Osteocyte (in vitro differentiated cells): Measurements from ENCODE around the gene PDE1A. TPM values are rescaled to one million over a fixed set of nuclear protein-coding genes. Genes with fewer than 3 reads are reported as not detected.
"Not testable (repeated sequence)": the region's sequence is repeated elsewhere in the genome, so short reads cannot be mapped to it uniquely, and the experiment has no call there.

Experiments
- DNase-seq: peaks from one replicate; pipeline ENCODE4 v3.0.0; 2021; ENCODE audit warnings: mixed read lengths; ENCODE audit not compliant: unreplicated experiment; ENCODE audit errors: extremely low spot score
- H3K27ac Mint-ChIP-seq: one replicate; pipeline ENCODE4 v1.8.0; 2021; ENCODE audit warnings: mild to moderate bottlenecking, mixed read lengths; ENCODE audit not compliant: unreplicated experiment
- H3K27me3 Mint-ChIP-seq: one replicate; pipeline ENCODE4 v1.8.0; 2021; ENCODE audit warnings: mixed read lengths; ENCODE audit not compliant: unreplicated experiment
- H3K36me3 Mint-ChIP-seq: one replicate; pipeline ENCODE4 v1.8.0; 2021; ENCODE audit warnings: mixed read lengths; ENCODE audit not compliant: unreplicated experiment
- H3K4me1 Mint-ChIP-seq: one replicate; pipeline ENCODE4 v1.8.0; 2021; ENCODE audit warnings: mixed read lengths; ENCODE audit not compliant: unreplicated experiment
- H3K4me3 Mint-ChIP-seq: one replicate; pipeline ENCODE4 v1.8.0; 2021; ENCODE audit warnings: mild to moderate bottlenecking, moderate library complexity, mixed read lengths; ENCODE audit not compliant: unreplicated experiment
- H3K9me3 Mint-ChIP-seq: one replicate; pipeline ENCODE4 v1.8.0; 2021; ENCODE audit warnings: mixed read lengths; ENCODE audit not compliant: unreplicated experiment
- total RNA-seq: library from RNA; stranded (reverse); gene quantifications from 2 replicates; pipeline ENCODE4 v1.2.1, GENCODE V29; 2021
- TF ChIP-seq, protein P1 (sequence below): fragments of 200-600 bp; sonication (generic); IDR thresholded peaks from 2 replicates; pipeline ENCODE4 v1.5.0; 2021; ENCODE audit warnings: antibody characterized with exemption, mild to moderate bottlenecking, moderate library complexity

The PDE1A gene
- total RNA-seq, 1 donor from 2014 or later = 1.8 TPM

DNA sequence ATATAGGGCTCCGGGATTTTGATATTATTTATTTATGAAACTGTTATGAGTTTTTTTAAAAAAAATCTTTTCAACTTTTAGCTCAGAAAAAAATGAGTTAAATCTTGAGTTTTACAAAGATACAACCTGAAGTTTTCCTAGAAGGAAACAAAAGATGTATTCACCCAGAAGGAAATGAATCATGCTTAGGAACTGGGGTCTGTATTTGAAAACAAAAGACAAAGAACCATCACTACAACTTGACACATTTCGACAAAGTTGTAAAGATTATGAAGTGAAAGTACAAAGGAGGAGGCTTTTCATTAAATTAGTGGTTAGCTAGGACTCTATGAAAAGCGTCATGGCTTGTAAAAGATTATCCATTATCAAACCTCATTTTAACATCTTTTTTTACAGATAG lies 143.3 kb downstream of the PDE1A start:
- Mint-ChIP-seq H3K4me1 (no peaks in the 10 kb centered on the region), H3K27ac (no peak overlapping the region), H3K36me3 (peaks cover 2% of the 10 kb centered on the region), H3K4me3 (no peak overlapping the region), H3K27me3 (no peaks in the 10 kb centered on the region), H3K9me3 (no peaks in the 10 kb centered on the region)
- no peak for DNase-seq
- TF ChIP-seq, protein P1, sequence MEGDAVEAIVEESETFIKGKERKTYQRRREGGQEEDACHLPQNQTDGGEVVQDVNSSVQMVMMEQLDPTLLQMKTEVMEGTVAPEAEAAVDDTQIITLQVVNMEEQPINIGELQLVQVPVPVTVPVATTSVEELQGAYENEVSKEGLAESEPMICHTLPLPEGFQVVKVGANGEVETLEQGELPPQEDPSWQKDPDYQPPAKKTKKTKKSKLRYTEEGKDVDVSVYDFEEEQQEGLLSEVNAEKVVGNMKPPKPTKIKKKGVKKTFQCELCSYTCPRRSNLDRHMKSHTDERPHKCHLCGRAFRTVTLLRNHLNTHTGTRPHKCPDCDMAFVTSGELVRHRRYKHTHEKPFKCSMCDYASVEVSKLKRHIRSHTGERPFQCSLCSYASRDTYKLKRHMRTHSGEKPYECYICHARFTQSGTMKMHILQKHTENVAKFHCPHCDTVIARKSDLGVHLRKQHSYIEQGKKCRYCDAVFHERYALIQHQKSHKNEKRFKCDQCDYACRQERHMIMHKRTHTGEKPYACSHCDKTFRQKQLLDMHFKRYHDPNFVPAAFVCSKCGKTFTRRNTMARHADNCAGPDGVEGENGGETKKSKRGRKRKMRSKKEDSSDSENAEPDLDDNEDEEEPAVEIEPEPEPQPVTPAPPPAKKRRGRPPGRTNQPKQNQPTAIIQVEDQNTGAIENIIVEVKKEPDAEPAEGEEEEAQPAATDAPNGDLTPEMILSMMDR = no peak

DNA sequence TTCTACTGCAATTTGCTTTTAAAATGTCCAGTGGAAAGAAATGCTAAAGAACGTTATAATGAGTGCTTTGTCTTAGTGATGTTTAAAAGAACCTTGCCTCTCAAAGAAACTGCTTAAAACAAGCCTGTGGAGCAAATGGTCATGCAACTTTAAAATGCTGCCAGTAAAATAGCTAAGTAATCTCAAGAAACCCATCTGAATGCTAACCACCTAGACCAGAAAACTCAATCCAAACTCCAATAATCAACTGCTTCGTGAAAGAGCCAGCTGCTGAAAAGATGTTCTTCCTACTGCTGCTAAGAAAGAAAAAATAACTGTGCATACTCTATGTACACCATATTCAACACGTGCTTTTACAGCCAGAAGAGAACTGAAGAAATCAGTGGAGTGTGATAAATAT lies 145.6 kb downstream of the PDE1A start:
- Mint-ChIP-seq H3K27ac (no peak overlapping the region), H3K4me1 (no peaks in the 10 kb centered on the region), H3K4me3 (no peak overlapping the region), H3K9me3 (peaks cover 19% of the 10 kb centered on the region), H3K27me3 (no peaks in the 10 kb centered on the region), H3K36me3 (peaks cover 5% of the 10 kb centered on the region)
- TF ChIP-seq, protein P1 = no peak
- no peak for DNase-seq

DNA sequence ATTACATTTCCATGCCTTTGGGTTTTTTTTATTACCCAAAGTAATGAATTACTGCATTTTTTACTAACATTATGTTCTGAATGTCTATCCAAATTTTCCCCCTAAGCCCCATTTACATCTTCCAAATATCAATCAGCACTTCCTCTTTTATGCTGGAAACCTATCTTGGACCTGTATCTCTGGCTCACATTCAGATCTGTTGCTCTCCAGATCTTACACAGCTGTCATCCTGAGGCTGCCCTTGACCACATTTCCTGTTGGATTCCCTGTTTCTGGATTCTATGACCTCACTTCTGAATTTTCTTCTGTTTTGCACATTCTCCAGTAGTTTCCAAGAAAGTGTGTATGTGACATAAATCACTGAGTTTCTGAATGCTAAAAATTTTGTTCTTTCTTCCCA lies 146.7 kb downstream of the PDE1A start:
- Mint-ChIP-seq H3K4me3 (no peak overlapping the region), H3K27me3 (no peaks in the 10 kb centered on the region), H3K27ac (no peak overlapping the region), H3K4me1 (no peaks in the 10 kb centered on the region), H3K36me3 (peaks cover 7% of the 10 kb centered on the region), H3K9me3 (peaks cover 27% of the 10 kb centered on the region)
- no peak for DNase-seq
- TF ChIP-seq, protein P1 = no peak

DNA sequence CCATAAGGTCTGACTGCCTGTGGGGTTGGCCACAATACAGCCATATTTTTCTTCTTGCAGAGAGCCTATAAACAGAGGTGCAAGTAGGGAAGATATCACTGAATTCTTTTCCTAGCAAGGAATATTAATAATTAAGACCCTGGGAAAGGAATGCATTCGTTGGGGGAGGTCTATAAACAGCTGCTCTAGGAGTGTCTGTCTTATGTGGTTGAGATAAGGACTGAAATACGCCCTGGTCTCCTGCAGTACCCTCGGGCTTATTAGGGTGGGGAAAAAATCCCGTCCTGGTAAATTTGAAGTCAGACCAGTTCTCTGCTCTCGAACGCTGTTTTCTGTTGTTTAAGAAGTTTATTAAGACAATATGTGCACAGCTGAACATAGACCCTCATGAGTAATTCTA lies 150.2 kb downstream of the PDE1A start:
- not testable (repeated sequence) for H3K27me3 Mint-ChIP-seq, H3K36me3 Mint-ChIP-seq

DNA sequence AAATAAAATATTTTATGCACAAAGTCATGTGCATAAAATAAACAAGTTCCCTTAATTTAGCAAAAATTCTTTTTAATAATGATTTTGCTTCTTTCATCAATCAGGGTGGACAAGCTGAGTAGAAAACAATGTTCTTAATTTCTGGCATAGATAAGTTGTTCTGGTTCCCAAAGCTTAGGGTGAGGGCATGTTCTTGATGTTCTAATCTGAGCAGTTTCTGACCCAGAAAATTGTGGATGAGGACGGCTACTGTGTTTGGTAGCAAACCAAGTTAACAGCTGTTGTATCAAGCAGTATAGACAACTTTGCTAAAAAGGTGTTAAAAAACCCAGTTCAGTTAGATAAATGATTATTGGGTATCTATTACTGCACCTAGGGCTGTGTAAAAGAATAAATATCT lies 158.9 kb downstream of the PDE1A start:
- H3K4me1 Mint-ChIP-seq = peaks cover 2% of the 10 kb centered on the region
- no peak for DNase-seq
- no peaks in the 10 kb centered on the region for H3K36me3 Mint-ChIP-seq
- H3K9me3 Mint-ChIP-seq = peaks cover 5% of the 10 kb centered on the region
- H3K4me3 Mint-ChIP-seq = no peak overlapping the region
- TF ChIP-seq, protein P1 = no peak
- H3K27me3 Mint-ChIP-seq = no peaks in the 10 kb centered on the region
- no peak overlapping the region for H3K27ac Mint-ChIP-seq

More for the DNA sequence above, 150.2 kb downstream of the PDE1A start:
- not testable (repeated sequence) for H3K27ac Mint-ChIP-seq, H3K4me3 Mint-ChIP-seq, H3K4me1 Mint-ChIP-seq, DNase-seq
- H3K9me3 Mint-ChIP-seq = peaks cover 41% of the 10 kb centered on the region

DNA sequence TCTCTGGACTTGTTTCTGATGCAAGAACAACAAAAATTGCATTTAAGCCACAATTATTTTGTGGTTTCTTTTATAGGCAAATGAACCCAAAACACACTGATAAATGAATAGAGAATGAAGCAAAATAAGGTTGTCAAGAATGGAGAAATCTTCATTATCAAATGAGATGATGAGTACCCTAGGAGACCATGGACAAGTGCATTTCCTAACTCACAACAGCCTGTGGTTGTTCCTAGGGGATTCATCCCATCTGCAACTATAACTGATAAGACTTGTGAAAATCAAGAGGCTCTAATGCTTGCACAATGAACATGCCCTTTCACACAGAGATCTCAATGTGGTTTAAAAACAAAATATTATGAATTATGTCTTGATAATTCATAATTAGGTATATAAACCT lies 159.9 kb downstream of the PDE1A start:
- no peak overlapping the region for H3K27ac Mint-ChIP-seq
- H3K4me3 Mint-ChIP-seq = no peak overlapping the region
- no peak for DNase-seq
- H3K9me3 Mint-ChIP-seq = no peaks in the 10 kb centered on the region
- H3K4me1 Mint-ChIP-seq = peaks cover 4% of the 10 kb centered on the region
- H3K36me3 Mint-ChIP-seq = no peaks in the 10 kb centered on the region
- H3K27me3 Mint-ChIP-seq = no peaks in the 10 kb centered on the region
- TF ChIP-seq, protein P1 = no peak
